Suprapubic skin (tissue), 4 donors: ENCODE results near the gene C11orf91. TPM values are rescaled to one million over a fixed set of nuclear protein-coding genes. Genes with fewer than 3 reads are reported as not detected.
"Not testable (repeated sequence)": the region's sequence is repeated elsewhere in the genome, so short reads cannot be mapped to it uniquely, and the experiment has no call there.

ENCODE experiments used
- DNase-seq, 2 donors: peaks; one replicate each; pipeline ENCODE4 v3.0.0-alpha.2; 2019; ENCODE audit warnings: low spot score in 2 of 2
- H3K27ac ChIP-seq: fragments of 200-600 bp; sonication (generic); one replicate; pipeline ENCODE4 v1.5.1; 2019
- H3K27me3 ChIP-seq: fragments of 200-600 bp; sonication (generic); one replicate; pipeline ENCODE4 v1.5.1; 2019
- H3K36me3 ChIP-seq: fragments of 200-600 bp; sonication (generic); one replicate; pipeline ENCODE4 v1.5.1; 2019
- H3K4me1 ChIP-seq: fragments of 200-600 bp; sonication (generic); one replicate; pipeline ENCODE4 v1.5.1; 2019
- H3K4me3 ChIP-seq: fragments of 200-600 bp; sonication (generic); one replicate; pipeline ENCODE4 v1.5.1; 2019; ENCODE audit warnings: mild to moderate bottlenecking
- H3K9me3 ChIP-seq: fragments of 200-600 bp; sonication (generic); one replicate; pipeline ENCODE4 v1.5.1; 2019
- CTCF ChIP-seq, 2 donors: fragments of 200-600 bp in 1 of 2; fragments of 450-650 bp in 1 of 2; sonication (generic) in 1 of 2; IDR thresholded peaks; one replicate each; pipeline ENCODE4 v1.5.1; 2016 to 2019; ENCODE audit warnings: antibody characterized with exemption in 2 of 2, mild to moderate bottlenecking in 1 of 2, moderate library complexity in 1 of 2
- EP300 ChIP-seq: sonication (generic); formaldehyde crosslinking; IDR thresholded peaks from one replicate; pipeline ENCODE4 v1.6.1; 2017; ENCODE audit warnings: antibody characterized with exemption
- POLR2A ChIP-seq, 2 donors: fragments of 450-650 bp; IDR thresholded peaks; one replicate each; pipeline ENCODE4 v1.6.1; 2017; ENCODE audit warnings: antibody characterized with exemption in 2 of 2, mild to moderate bottlenecking in 2 of 2, moderate library complexity in 2 of 2
- POLR2AphosphoS5 ChIP-seq, 3 donors: sonication (generic); formaldehyde crosslinking; IDR thresholded peaks; one replicate each; pipeline ENCODE4 v1.6.1; 2017; ENCODE audit warnings: antibody characterized with exemption in 3 of 3
- WGBS: methylation state at CpG from one replicate; pipeline ENCODE4 v1.1.5; 2018; 5-methylcytosine and 5-hydroxymethylcytosine counted together
- total RNA-seq, 4 donors: library from RNA; depleted of rRNA; stranded (reverse); fragments of >200 nt; gene quantifications; one replicate each; pipeline ENCODE4 v1.1.0, GENCODE V29; 2016

Gene C11orf91
- total RNA-seq, 4 donors from 2014 or later = not detected

- H3K9me3 ChIP-seq = no peaks in the 10 kb centered on the region
- no peaks in the 10 kb centered on the region for H3K27me3 ChIP-seq
- no peak overlapping the region for H3K27ac ChIP-seq
- H3K4me1 ChIP-seq = peaks cover 68% of the 10 kb centered on the region
- 58% methylated on average over 9 of the region's 9 CpGs for WGBS
- peaks cover 5% of the 10 kb centered on the region for H3K36me3 ChIP-seq
- no peak for DNase-seq
- TF ChIP-seq EP300 = no peak
- TF ChIP-seq POLR2A (IDR thresholded peaks at IDR 0.05) = no peak
- no peak for TF ChIP-seq POLR2AphosphoS5 (IDR thresholded peaks at IDR 0.05)
- TF ChIP-seq CTCF (IDR thresholded peaks at IDR 0.05) = no peak
- H3K4me3 ChIP-seq = peak overlapping the region; percentile 7
Measured at GRCh38 chr11:33731723-33732531, 31.3 kb upstream of the C11orf91 start.

GRCh38 chr11:33730716-33731115, 30.1 kb upstream of the C11orf91 start:
- H3K4me1 ChIP-seq = peaks cover 75% of the 10 kb centered on the region
- H3K4me3 ChIP-seq = peak overlapping the region; percentile 5
- no peak for DNase-seq
- TF ChIP-seq POLR2AphosphoS5 (IDR thresholded peaks at IDR 0.05) (no peak), POLR2A (IDR thresholded peaks at IDR 0.05) (no peak), EP300 (no peak)
- H3K27me3 ChIP-seq = no peaks in the 10 kb centered on the region
- H3K9me3 ChIP-seq = no peaks in the 10 kb centered on the region
- WGBS = 66% methylated on average over 7 of the region's 7 CpGs
- no peak overlapping the region for H3K27ac ChIP-seq
- peaks cover 5% of the 10 kb centered on the region for H3K36me3 ChIP-seq

- not testable (repeated sequence) for H3K27me3 ChIP-seq, H3K36me3 ChIP-seq, H3K9me3 ChIP-seq, H3K27ac ChIP-seq, H3K4me3 ChIP-seq, DNase-seq
- H3K4me1 ChIP-seq = peaks cover 85% of the 10 kb centered on the region
- WGBS = 69% methylated on average over 5 of the region's 5 CpGs
Measured at GRCh38 chr11:33729072-33729664, 28.5 kb upstream of the C11orf91 start.

- 55% methylated on average over 1 of the region's 1 CpG for WGBS
- peaks cover 85% of the 10 kb centered on the region for H3K4me1 ChIP-seq
Measured at GRCh38 chr11:33727539-33727938, 26.9 kb upstream of the C11orf91 start.

GRCh38 chr11:33725496-33725895, 24.9 kb upstream of the C11orf91 start:
- no peaks in the 10 kb centered on the region for H3K27me3 ChIP-seq
- peak overlapping the region; percentile 93 for H3K27ac ChIP-seq
- H3K4me1 ChIP-seq = peaks cover 87% of the 10 kb centered on the region

More at GRCh38 chr11:33727539-33727938, 26.9 kb upstream of the C11orf91 start:
- H3K27ac ChIP-seq, DNase-seq, H3K9me3 ChIP-seq, H3K4me3 ChIP-seq, H3K36me3 ChIP-seq, H3K27me3 ChIP-seq: not testable (repeated sequence)

GRCh38 chr11:33724644-33725035, 24.0 kb upstream of the C11orf91 start:
- WGBS = 36% methylated on average over 4 of the region's 4 CpGs
- Histone ChIP-seq H3K36me3 (peaks cover 26% of the 10 kb centered on the region), H3K4me1 (peaks cover 87% of the 10 kb centered on the region), H3K27ac (peak overlapping the region; percentile 93), H3K4me3 (no peak overlapping the region), H3K9me3 (no peaks in the 10 kb centered on the region), H3K27me3 (no peaks in the 10 kb centered on the region)
- peak in 1 of 2 donors; percentile 78 for DNase-seq
- no peak for TF ChIP-seq POLR2AphosphoS5 (IDR thresholded peaks at IDR 0.05)
- no peak for TF ChIP-seq EP300
- TF ChIP-seq CTCF (IDR thresholded peaks at IDR 0.05) = no peak
- no peak for TF ChIP-seq POLR2A (IDR thresholded peaks at IDR 0.05)

More at GRCh38 chr11:33725496-33725895, 24.9 kb upstream of the C11orf91 start:
- H3K36me3 ChIP-seq = peaks cover 18% of the 10 kb centered on the region
- 90% methylated on average over 5 of the region's 5 CpGs for WGBS
- DNase-seq = no peak
- no peak for TF ChIP-seq POLR2A (IDR thresholded peaks at IDR 0.05)
- no peak for TF ChIP-seq EP300
- no peak for TF ChIP-seq CTCF (IDR thresholded peaks at IDR 0.05)
- no peak for TF ChIP-seq POLR2AphosphoS5 (IDR thresholded peaks at IDR 0.05)
- no peaks in the 10 kb centered on the region for H3K9me3 ChIP-seq
- no peak overlapping the region for H3K4me3 ChIP-seq
